Measurements from ENCODE around the gene TMPRSS11F.
"Not testable (repeated sequence)": the region's sequence is repeated elsewhere in the genome, so short reads cannot be mapped to it uniquely, and the experiment has no call there.

TMPRSS11F gene

GRCh38 chr4:68129793-68130192 lies at the start of gene TMPRSS11F:
Gene TMPRSS11F, minus strand, starts transcription at chr4:68129869. Its CDS starts 49 bp downstream, at chr4:68129820.
- no peak for TF ChIP-seq CTCF (conservative IDR thresholded peaks at IDR 0.05; ENCODE audit: low read depth, low read length)
- no peak within 1 kb of the TSS for H3K4me3 ChIP-seq (IDR thresholded peaks at IDR 0.05; ENCODE audit: insufficient read depth, low read depth, low read length)
- no peaks in the 10 kb centered on the region for H3K36me3 ChIP-seq (ENCODE audit: insufficient read depth)
- H3K9ac ChIP-seq = no peak within 1 kb of the TSS
- no peaks in the 10 kb centered on the region for H3K4me1 ChIP-seq (ENCODE audit: low read depth, poor library complexity, severe bottlenecking)
- no peak within 1 kb of the TSS for H3K4me2 ChIP-seq
- no peaks in the 10 kb centered on the region for H3K79me2 ChIP-seq (ENCODE audit: insufficient read depth, low read depth)
- no peaks in the 10 kb centered on the region for H4K20me1 ChIP-seq (ENCODE audit: insufficient read depth)
- no peak within 1 kb of the TSS for H3K27ac ChIP-seq
- no peak within 1 kb of the TSS for H2AFZ ChIP-seq (ENCODE audit: low read depth)
- H3K27me3 ChIP-seq (ENCODE audit: insufficient read depth, low read depth) = no peaks in the 10 kb centered on the region

- no peak overlapping the region for H3K27ac ChIP-seq
- H4K20me1 ChIP-seq (ENCODE audit: insufficient read depth) = no peaks in the 10 kb centered on the region
- no peaks in the 10 kb centered on the region for H3K79me2 ChIP-seq (ENCODE audit: insufficient read depth, low read depth)
- H3K4me1 ChIP-seq (ENCODE audit: low read depth, poor library complexity, severe bottlenecking) = no peaks in the 10 kb centered on the region
- no peak for TF ChIP-seq CTCF (conservative IDR thresholded peaks at IDR 0.05; ENCODE audit: low read depth, low read length)
- peak overlapping the region; percentile 3; the same call in 1 of the 2 replicates for H2AFZ ChIP-seq (ENCODE audit: low read depth)
- no peak overlapping the region for H3K9ac ChIP-seq
- H3K4me2 ChIP-seq = no peak overlapping the region
- no peaks in the 10 kb centered on the region for H3K36me3 ChIP-seq (ENCODE audit: insufficient read depth)
- no peaks in the 10 kb centered on the region for H3K27me3 ChIP-seq (ENCODE audit: insufficient read depth, low read depth)
- H3K4me3 ChIP-seq (IDR thresholded peaks at IDR 0.05; ENCODE audit: insufficient read depth, low read depth, low read length) = no peak overlapping the region
Measured at GRCh38 chr4:68176904-68177303, 47.2 kb upstream of the TMPRSS11F start.

- no peaks in the 10 kb centered on the region for H4K20me1 ChIP-seq (ENCODE audit: insufficient read depth)
- H3K9ac ChIP-seq = no peak overlapping the region
- H3K4me1 ChIP-seq (ENCODE audit: low read depth, poor library complexity, severe bottlenecking) = no peaks in the 10 kb centered on the region
- H2AFZ ChIP-seq (ENCODE audit: low read depth) = peak overlapping the region; percentile 3; the same call in 1 of the 2 replicates
- H3K79me2 ChIP-seq (ENCODE audit: insufficient read depth, low read depth) = no peaks in the 10 kb centered on the region
- H3K27me3 ChIP-seq (ENCODE audit: insufficient read depth, low read depth) = no peaks in the 10 kb centered on the region
- no peak overlapping the region for H3K4me2 ChIP-seq
- no peak for TF ChIP-seq CTCF (conservative IDR thresholded peaks at IDR 0.05; ENCODE audit: low read depth, low read length)
- no peak overlapping the region for H3K4me3 ChIP-seq (IDR thresholded peaks at IDR 0.05; ENCODE audit: insufficient read depth, low read depth, low read length)
- H3K36me3 ChIP-seq (ENCODE audit: insufficient read depth) = no peaks in the 10 kb centered on the region
- H3K27ac ChIP-seq = no peak overlapping the region
Measured at GRCh38 chr4:68176500-68176899, 46.8 kb upstream of the TMPRSS11F start.

- no peak overlapping the region for H3K4me3 ChIP-seq (IDR thresholded peaks at IDR 0.05; ENCODE audit: insufficient read depth, low read depth, low read length)
- TF ChIP-seq CTCF (conservative IDR thresholded peaks at IDR 0.05; ENCODE audit: low read depth, low read length) = peak; percentile 87
- H3K9ac ChIP-seq = no peak overlapping the region
- H2AFZ ChIP-seq (ENCODE audit: low read depth) = no peak overlapping the region
- no peak overlapping the region for H3K4me2 ChIP-seq
- no peak overlapping the region for H3K27ac ChIP-seq
- H3K36me3 ChIP-seq (ENCODE audit: insufficient read depth) = no peaks in the 10 kb centered on the region
- no peaks in the 10 kb centered on the region for H3K27me3 ChIP-seq (ENCODE audit: insufficient read depth, low read depth)
- no peaks in the 10 kb centered on the region for H4K20me1 ChIP-seq (ENCODE audit: insufficient read depth)
- no peaks in the 10 kb centered on the region for H3K4me1 ChIP-seq (ENCODE audit: low read depth, poor library complexity, severe bottlenecking)
- no peaks in the 10 kb centered on the region for H3K79me2 ChIP-seq (ENCODE audit: insufficient read depth, low read depth)
Measured at GRCh38 chr4:68175562-68176155, 46.0 kb upstream of the TMPRSS11F start.

GRCh38 chr4:68174389-68174788 lies 44.7 kb upstream of the TMPRSS11F start:
- H3K9ac ChIP-seq; H4K20me1 ChIP-seq (ENCODE audit: insufficient read depth); H3K4me1 ChIP-seq (ENCODE audit: low read depth, poor library complexity, severe bottlenecking); H3K4me2 ChIP-seq; H3K79me2 ChIP-seq (ENCODE audit: insufficient read depth, low read depth); H3K27me3 ChIP-seq (ENCODE audit: insufficient read depth, low read depth); H2AFZ ChIP-seq (ENCODE audit: low read depth); H3K4me3 ChIP-seq (IDR thresholded peaks at IDR 0.05; ENCODE audit: insufficient read depth, low read depth, low read length); H3K36me3 ChIP-seq (ENCODE audit: insufficient read depth); H3K27ac ChIP-seq: not testable (repeated sequence)

GRCh38 chr4:68172147-68172546 lies 42.5 kb upstream of the TMPRSS11F start:
- H3K9ac ChIP-seq; H3K4me3 ChIP-seq (IDR thresholded peaks at IDR 0.05; ENCODE audit: insufficient read depth, low read depth, low read length); H2AFZ ChIP-seq (ENCODE audit: low read depth); H3K4me2 ChIP-seq; H3K36me3 ChIP-seq (ENCODE audit: insufficient read depth); H3K4me1 ChIP-seq (ENCODE audit: low read depth, poor library complexity, severe bottlenecking); H3K79me2 ChIP-seq (ENCODE audit: insufficient read depth, low read depth); H4K20me1 ChIP-seq (ENCODE audit: insufficient read depth); H3K27me3 ChIP-seq (ENCODE audit: insufficient read depth, low read depth); H3K27ac ChIP-seq: not testable (repeated sequence)

Data from KMS-11 (cell line).